SK-N-SH (cell line): ENCODE data around the gene DLEC1. TPM values are rescaled to one million over a fixed set of nuclear protein-coding genes. Genes with fewer than 3 reads are reported as not detected.

Source experiments
- CTCF ChIA-PET: fragments of 300-600, 350-600 bp; formaldehyde crosslinking; extraction: SDS; loops from one replicate; lab custom pipeline; 2021; lab: Yijun Ruan, JAX
- POLR2A ChIA-PET: fragments of 350-600 bp; sonication (Branson Sonifier 250); formaldehyde crosslinking; extraction: SDS; loops from one replicate; lab custom pipeline; 2020; ENCODE audit warnings: antibody characterized with exemption, inconsistent platforms; lab: Yijun Ruan, JAX
- DNase-seq: peaks from one replicate; pipeline ENCODE4 v3.0.0; 2012
- H2AFZ ChIP-seq: fragments of 200-600 bp; sonication (generic); 2 replicates; pipeline ENCODE4 v1.8.1; 2016; ENCODE audit warnings: antibody characterized with exemption, mild to moderate bottlenecking, low read depth
- H3F3A ChIP-seq: fragments of 200-600 bp; sonication (generic); replicated peaks from 2 replicates; pipeline ENCODE3; 2016; ENCODE audit warnings: antibody characterized with exemption, mild to moderate bottlenecking; ENCODE audit not compliant: insufficient read depth
- H3K27ac ChIP-seq, 2 experiments: fragments of 200-500 bp in 1 of 2; fragments of 200-600 bp in 1 of 2; sonication (Bioruptor generic) in 1 of 2; sonication (generic), shearing (Covaris generic) in 1 of 2; 2 replicates each; pipeline versions ENCODE4 v1.5.1 to v1.6.1; 2014 to 2016; ENCODE audit warnings: low read depth in 2 of 2, inconsistent platforms in 1 of 2, low read length in 1 of 2, mild to moderate bottlenecking in 1 of 2, mixed read lengths in 1 of 2
- H3K27me3 ChIP-seq: fragments of 200-600 bp; sonication (generic), shearing (Covaris generic); 2 replicates; pipeline ENCODE4 v1.6.1; 2016; ENCODE audit warnings: mixed run types; ENCODE audit not compliant: insufficient read depth
- H3K36me3 ChIP-seq, 2 experiments: fragments of 200-500 bp in 1 of 2; fragments of 200-600 bp in 1 of 2; sonication (Bioruptor generic) in 1 of 2; sonication (generic) in 1 of 2; replicated peaks in 1 of 2; 2 replicates each; pipeline versions ENCODE3 to v1.5.1; 2014 to 2016; ENCODE audit warnings: low read length in 1 of 2, mild to moderate bottlenecking in 1 of 2; ENCODE audit not compliant: insufficient read depth in 2 of 2, control insufficient read depth in 1 of 2
- H3K4me1 ChIP-seq, 2 experiments: fragments of 200-500 bp in 1 of 2; fragments of 200-600 bp in 1 of 2; sonication (Bioruptor generic) in 1 of 2; sonication (generic), shearing (Covaris generic) in 1 of 2; 2 replicates each; pipeline versions ENCODE4 v1.5.1 to v1.6.1; 2014 to 2016; ENCODE audit warnings: low read depth in 1 of 2, low read length in 1 of 2, mixed run types in 1 of 2; ENCODE audit not compliant: insufficient read depth in 2 of 2, control insufficient read depth in 1 of 2
- H3K4me2 ChIP-seq: fragments of 200-600 bp; sonication (generic), shearing (Covaris generic); 2 replicates; pipeline ENCODE4 v1.6.1; 2017; ENCODE audit warnings: mixed run types
- H3K4me3 ChIP-seq, 2 experiments: fragments of 200-500 bp in 1 of 2; fragments of 200-600 bp in 1 of 2; sonication (Bioruptor generic) in 1 of 2; sonication (generic), shearing (Covaris generic) in 1 of 2; 2 replicates each; pipeline versions ENCODE4 v1.5.1 to v1.8.1; 2014 to 2016; ENCODE audit warnings: low read depth in 2 of 2, inconsistent platforms in 1 of 2, low read length in 1 of 2, mild to moderate bottlenecking in 1 of 2, mixed read lengths in 1 of 2, moderate library complexity in 1 of 2
- H3K79me2 ChIP-seq: fragments of 200-600 bp; sonication (generic); 2 replicates; pipeline ENCODE4 v1.8.1; 2017; ENCODE audit warnings: mild to moderate bottlenecking; ENCODE audit not compliant: insufficient read depth
- H3K9ac ChIP-seq: fragments of 200-600 bp; sonication (generic); 2 replicates; pipeline ENCODE4 v1.6.1; 2017; ENCODE audit warnings: mixed run types
- H3K9me2 ChIP-seq: fragments of 200-600 bp; sonication (generic); 2 replicates; pipeline ENCODE4 v1.6.1; 2017; ENCODE audit warnings: mixed run types
- H3K9me3 ChIP-seq: fragments of 200-600 bp; sonication (generic); 2 replicates; pipeline ENCODE4 v1.6.1; 2017; ENCODE audit warnings: mixed run types, mild to moderate bottlenecking, moderate library complexity
- H4K20me1 ChIP-seq: fragments of 200-600 bp; sonication (generic); 2 replicates; pipeline ENCODE4 v1.6.1; 2017; ENCODE audit warnings: mild to moderate bottlenecking, mixed run types; ENCODE audit not compliant: insufficient read depth
- CHD2 ChIP-seq: fragments of 150-350 bp; IDR thresholded peaks from 2 replicates; pipeline ENCODE4 v1.6.1; 2018; ENCODE audit warnings: low read length; ENCODE audit not compliant: partially characterized antibody
- EZH2phosphoT487 ChIP-seq: fragments of 200-600 bp; sonication (generic); IDR thresholded peaks from 2 replicates; pipeline ENCODE4 v1.6.1; 2017; ENCODE audit warnings: low read depth, mixed run types, mild to moderate bottlenecking, antibody characterized with exemption, moderate library complexity, borderline replicate concordance
- FOSL2 ChIP-seq: IDR thresholded peaks from 2 replicates; pipeline ENCODE4 v1.4.0; 2012; ENCODE audit warnings: low read depth, mild to moderate bottlenecking, moderate library complexity, borderline replicate concordance
- FOXM1 ChIP-seq: IDR thresholded peaks from 2 replicates; pipeline ENCODE4 v1.4.0; 2012; ENCODE audit warnings: low read depth, mild to moderate bottlenecking
- GABPA ChIP-seq: IDR thresholded peaks from 2 replicates; pipeline ENCODE4 v1.4.0; 2012; ENCODE audit warnings: low read depth, mild to moderate bottlenecking
- IRF3 ChIP-seq: fragments of 150-350 bp; IDR thresholded peaks from 2 replicates; pipeline ENCODE4 v1.6.1; 2016; ENCODE audit warnings: mild to moderate bottlenecking, low read depth, low read length
- JUND ChIP-seq: IDR thresholded peaks from 2 replicates; pipeline ENCODE4 v1.4.0; 2012
- MAX ChIP-seq: IDR thresholded peaks from 2 replicates; pipeline ENCODE4 v1.4.0; 2012; ENCODE audit warnings: low read depth
- MXI1 ChIP-seq: IDR thresholded peaks from 2 replicates; pipeline ENCODE4 v1.6.1; 2012; ENCODE audit warnings: mild to moderate bottlenecking, low read depth, low read length, improper control_type of control experiment
- NFIC ChIP-seq: IDR thresholded peaks from 2 replicates; pipeline ENCODE4 v1.4.0; 2012; ENCODE audit warnings: borderline replicate concordance
- PBX3 ChIP-seq: IDR thresholded peaks from 2 replicates; pipeline ENCODE4; 2012
- POLR2AphosphoS5 ChIP-seq: IDR thresholded peaks from 2 replicates; pipeline ENCODE4 v1.6.1; 2012; ENCODE audit warnings: low read depth, low read length
- RAD21 ChIP-seq: IDR thresholded peaks from 2 replicates; pipeline ENCODE4 v1.6.1; 2012; ENCODE audit warnings: mild to moderate bottlenecking, low read length
- RXRA ChIP-seq: IDR thresholded peaks from 2 replicates; pipeline ENCODE4 v1.4.0; 2012; ENCODE audit warnings: low read depth, mild to moderate bottlenecking, borderline replicate concordance
- SIN3A ChIP-seq: IDR thresholded peaks from 2 replicates; pipeline ENCODE4 v1.6.1; 2012; ENCODE audit warnings: low read depth, mild to moderate bottlenecking, low read length, moderate library complexity, borderline replicate concordance
- TAF1 ChIP-seq: IDR thresholded peaks from 2 replicates; pipeline ENCODE4 v1.6.1; 2012; ENCODE audit warnings: low read depth, mild to moderate bottlenecking, low read length, moderate library complexity, borderline replicate concordance
- YY1 ChIP-seq: IDR thresholded peaks from 2 replicates; pipeline ENCODE4 v1.4.0; 2012; ENCODE audit warnings: low read depth, mild to moderate bottlenecking
- WGBS: methylation state at CpG from one replicate; pipeline ENCODE4 v1.1.6; 2017; ENCODE audit warnings: low lambda C conversion rate; 5-methylcytosine and 5-hydroxymethylcytosine counted together
- polyA plus RNA-seq, 3 experiments: library from polyadenylated mRNA; depleted of rRNA; stranded (reverse); fragments of >200 nt; gene quantifications; 2 replicates each; pipeline ENCODE4 v1.2.3, GENCODE V29; 2012

DLEC1 gene
- polyA plus RNA-seq, 1 of the 3 experiments (the other 2 are of a cell fraction): 0.02 TPM

- no peak for TF ChIP-seq TAF1
- TF ChIP-seq IRF3: no peak
- TF ChIP-seq PBX3: no peak
- no peak for TF ChIP-seq RXRA
- no peak for TF ChIP-seq EZH2phosphoT487
- TF ChIP-seq NFIC: no peak
- no peak for TF ChIP-seq POLR2AphosphoS5
- TF ChIP-seq MXI1: no peak
- no peak for TF ChIP-seq RAD21
- TF ChIP-seq FOXM1: no peak
- TF ChIP-seq YY1: no peak
- TF ChIP-seq FOSL2: no peak
- TF ChIP-seq GABPA: no peak
- TF ChIP-seq MAX: no peak
- no peak for TF ChIP-seq JUND
- no peak for TF ChIP-seq CHD2
- TF ChIP-seq SIN3A: no peak
- Histone ChIP-seq H4K20me1 (no peaks in the 10 kb centered on the region), H3K9ac (no peak overlapping the region), H3K79me2 (peaks cover 29% of the 10 kb centered on the region), H3F3A (peaks cover 22% of the 10 kb centered on the region), H3K4me1 (peaks cover 0 to 13% of the 10 kb centered on the region in 2 experiments; a peak in 2 of 4 replicates), H3K9me3 (no peaks in the 10 kb centered on the region), H3K27ac (no peak overlapping the region; a peak in 1 of 4 replicates), H3K36me3 (no peaks in the 10 kb centered on the region), H3K27me3 (no peaks in the 10 kb centered on the region), H3K4me3 (no peak overlapping the region), H3K9me2 (no peaks in the 10 kb centered on the region), H2AFZ (no peak overlapping the region), H3K4me2 (no peak overlapping the region)
- WGBS: 95% methylated on average over 12 of the region's 12 CpGs
- DNase-seq: no peak
- POLR2A ChIA-PET: interaction anchor here (3.2 kb wide), 1 partner anchor 23 kb away, joined by 21 read pairs; no protein-coding TSS in a partner anchor
- CTCF ChIA-PET: interaction anchor here (0.9 to 2.0 kb wide), 5 partner anchors 9 to 189 kb away, joined by 3 to 11 read pairs (median 3); no protein-coding TSS in a partner anchor
These were observed 124.3 kb downstream of the DLEC1 start for GRCh38 chr3:38163117-38163840.
